ENCODE measurements around the gene AJAP1. TPM values are rescaled to one million over a fixed set of nuclear protein-coding genes. Genes with fewer than 3 reads are reported as not detected.

AJAP1 gene
- total and polyA plus RNA-seq, 2 of the 13 experiments (the other 11 are each of a cell fraction or from before 2014, with no cell fraction given), result not detected

- in situ Hi-C loops (cut with HindIII; ENCODE audit: extremely low pct_ligation_motif_present, low pct_unique_long_range_greater_than_20kb), result no loop called here
- H3K4me1 ChIP-seq (ENCODE audit: insufficient read depth, low read length), result no peaks in the 10 kb centered on the region
Observed at GRCh38 chr1:4626061-4626460, 28.3 kb upstream of the AJAP1 start.

GRCh38 chr1:4626560-4627319 lies 27.7 kb upstream of the AJAP1 start:
- Histone ChIP-seq H3K27me3 (ENCODE audit: control insufficient read depth in 1 of 2, insufficient read depth in 2 of 2, low read length in 2 of 2) (peaks cover 2 to 39% of the 10 kb centered on the region in 2 experiments; a peak in 2 of 5 replicates), H3K4me2 (ENCODE audit: low read depth, low read length) (no peak overlapping the region), H3K27ac (ENCODE audit: extremely low read length, insufficient read depth, low read length) (no peak overlapping the region), H4K20me1 (ENCODE audit: insufficient read depth, low read length) (0 out of 2 replicates have a peak, but pooled peaks cover 7% of the 10 kb centered on the region), H3K36me3 (replicated peaks in 1 of 2; ENCODE audit: control insufficient read depth in 1 of 2, insufficient read depth in 2 of 2, low read length in 2 of 2) (no peaks in the 10 kb centered on the region), H3K79me2 (ENCODE audit: insufficient read depth, low read length) (no peaks in the 10 kb centered on the region), H3K9me3 (ENCODE audit: low read length) (no peaks in the 10 kb centered on the region), H3K4me1 (ENCODE audit: insufficient read depth, low read length) (no peaks in the 10 kb centered on the region), H2AFZ (ENCODE audit: low read length) (no peak overlapping the region), H3K4me3 (replicated peaks in 1 of 3; ENCODE audit: insufficient read depth in 1 of 3, low read depth in 2 of 3, low read length in 3 of 3) (no peak overlapping the region), H3K9ac (ENCODE audit: insufficient read depth, low read depth, low read length) (no peak overlapping the region)
- WGBS (ENCODE audit: low lambda C conversion rate), result 40% methylated on average over 9 of the region's 9 CpGs
- CTCF ChIA-PET (ENCODE audit: low intra/inter-chr PET ratio, low total read pairs), result no interaction called here
- FAIRE-seq, result no peak
- no peak for ATAC-seq
- DNase-seq (ENCODE audit: low spot score), result no peak
- POLR2A ChIA-PET, result no interaction called here
- intact Hi-C loops (cut with micrococcal nuclease; ENCODE audit: unreplicated experiment) (no loop called here), in situ Hi-C loops (cut with HindIII; ENCODE audit: extremely low pct_ligation_motif_present, low pct_unique_long_range_greater_than_20kb) (no loop called here)
- no TSS peak for BruUV-seq (replicated peaks)
- TF ChIP-seq ZNF703 (CRISPR knock-in tag; IDR thresholded peaks at IDR 0.05; ENCODE audit: borderline replicate concordance) (no peak), LBX2 (CRISPR knock-in tag; IDR thresholded peaks at IDR 0.05; ENCODE audit: borderline replicate concordance) (no peak), ZNF704 (CRISPR knock-in tag; IDR thresholded peaks at IDR 0.05; ENCODE audit: borderline replicate concordance) (no peak), ZBTB38 (CRISPR knock-in tag; IDR thresholded peaks at IDR 0.05) (no peak), NFYC (CRISPR knock-in tag; IDR thresholded peaks at IDR 0.05) (no peak), MLX (CRISPR knock-in tag; IDR thresholded peaks at IDR 0.05) (no peak), ZNF629 (CRISPR knock-in tag; conservative IDR thresholded peaks at IDR 0.05) (no peak), ZXDC (CRISPR knock-in tag; IDR thresholded peaks at IDR 0.05) (no peak), HES4 (CRISPR knock-in tag; IDR thresholded peaks at IDR 0.05; ENCODE audit: borderline replicate concordance) (no peak)

More at GRCh38 chr1:4626061-4626460, 28.3 kb upstream of the AJAP1 start:
- H3K9me3 ChIP-seq (ENCODE audit: low read length), result no peaks in the 10 kb centered on the region
- H3K4me2 ChIP-seq (ENCODE audit: low read depth, low read length), result no peak overlapping the region
- no TSS peak for BruUV-seq (replicated peaks)
- H3K27ac ChIP-seq (ENCODE audit: extremely low read length, insufficient read depth, low read length), result no peak overlapping the region
- CTCF ChIA-PET (ENCODE audit: low intra/inter-chr PET ratio, low total read pairs), result no interaction called here
- WGBS (ENCODE audit: low lambda C conversion rate), result 24% methylated on average over 10 of the region's 13 CpGs
- H2AFZ ChIP-seq (ENCODE audit: low read length), result no peak overlapping the region
- intact Hi-C loops (cut with micrococcal nuclease; ENCODE audit: unreplicated experiment), result no loop called here
- FAIRE-seq (no peak), ATAC-seq (no peak), DNase-seq (ENCODE audit: low spot score) (no peak)
- H4K20me1 ChIP-seq (ENCODE audit: insufficient read depth, low read length), result 0 out of 2 replicates have a peak, but pooled peaks cover 7% of the 10 kb centered on the region
- H3K9ac ChIP-seq (ENCODE audit: insufficient read depth, low read depth, low read length), result no peak overlapping the region
- no peaks in the 10 kb centered on the region for H3K79me2 ChIP-seq (ENCODE audit: insufficient read depth, low read length)
- TF ChIP-seq NR2F1 (CRISPR knock-in tag; IDR thresholded peaks at IDR 0.05), result no peak
- no peak for TF ChIP-seq ZNF780A (CRISPR knock-in tag; IDR thresholded peaks at IDR 0.05)
- TF ChIP-seq PHB2 (IDR thresholded peaks at IDR 0.05; ENCODE audit: partially characterized antibody), result no peak
- TF ChIP-seq YEATS4 (CRISPR knock-in tag; IDR thresholded peaks at IDR 0.05; ENCODE audit: borderline replicate concordance), result no peak
- no peak for TF ChIP-seq ERF (CRISPR knock-in tag; IDR thresholded peaks at IDR 0.05)
- peaks cover 2 to 39% of the 10 kb centered on the region in 2 experiments; a peak in 2 of 5 replicates for H3K27me3 ChIP-seq (ENCODE audit: control insufficient read depth in 1 of 2, insufficient read depth in 2 of 2, low read length in 2 of 2)
- no peak overlapping the region for H3K4me3 ChIP-seq (replicated peaks in 1 of 3; ENCODE audit: insufficient read depth in 1 of 3, low read depth in 2 of 3, low read length in 3 of 3)
- H3K36me3 ChIP-seq (replicated peaks in 1 of 2; ENCODE audit: control insufficient read depth in 1 of 2, insufficient read depth in 2 of 2, low read length in 2 of 2), result no peaks in the 10 kb centered on the region
- POLR2A ChIA-PET, result no interaction called here
